Kidney (tissue), 14 donors: ENCODE results near the gene SDC3. TPM values are rescaled to one million over a fixed set of nuclear protein-coding genes. Genes with fewer than 3 reads are reported as not detected.

Experiments used
- DNase-seq, 5 donors: peaks; one replicate each; pipeline ENCODE4 v3.0.0-alpha.2; 2013 to 2020
- FAIRE-seq: peaks from 2 replicates; lab custom pipeline; 2012; peaks lifted over from hg19 to GRCh38; lab: Jason Lieb, UNC
- H3K27ac ChIP-seq, 2 donors: one replicate each; pipeline ENCODE4 v1.7.0; 2013; ENCODE audit warnings: low read depth in 2 of 2, low read length in 2 of 2, inconsistent platforms in 1 of 2
- H3K27me3 ChIP-seq: one replicate; pipeline ENCODE4 v1.7.1; 2013; ENCODE audit warnings: low read length, inconsistent platforms; ENCODE audit not compliant: control insufficient read depth, insufficient read depth
- H3K36me3 ChIP-seq, 3 donors: one replicate each; pipeline versions ENCODE4 v1.7.0 to v1.7.1; 2013; ENCODE audit warnings: low read length in 3 of 3, control low read depth in 1 of 3, inconsistent platforms in 1 of 3; ENCODE audit not compliant: insufficient read depth in 3 of 3, control insufficient read depth in 2 of 3
- H3K4me1 ChIP-seq, 3 donors: one replicate each; pipeline versions ENCODE4 v1.7.0 to v1.7.1; 2013; ENCODE audit warnings: low read length in 3 of 3, inconsistent platforms in 1 of 3, low read depth in 1 of 3; ENCODE audit not compliant: control insufficient read depth in 2 of 3, insufficient read depth in 2 of 3
- H3K4me3 ChIP-seq, 3 donors: one replicate each; pipeline versions ENCODE4 v1.7.0 to v1.8.1; 2013; ENCODE audit warnings: low read length in 3 of 3, control low read depth in 1 of 3, inconsistent platforms in 1 of 3
- H3K9ac ChIP-seq, 3 donors: one replicate each; pipeline versions ENCODE4 v1.7.0 to v1.7.1; 2013; ENCODE audit warnings: low read length in 3 of 3, control low read depth in 1 of 3, inconsistent platforms in 1 of 3
- H3K9me3 ChIP-seq, 3 donors: one replicate each; pipeline versions ENCODE4 v1.7.0 to v1.7.1; 2013; ENCODE audit warnings: low read length in 3 of 3, control low read depth in 1 of 3, inconsistent platforms in 1 of 3; ENCODE audit not compliant: control insufficient read depth in 2 of 3, insufficient read depth in 1 of 3
- CTCF ChIP-seq: IDR thresholded peaks from 3 replicates; pipeline ENCODE4 v1.5.1; 2012; ENCODE audit warnings: mild to moderate bottlenecking, moderate library complexity, borderline replicate concordance; ENCODE audit not compliant: insufficient read depth; ENCODE audit errors: extremely low read depth
- intact Hi-C: fragments of 100-400 bp; cut with DNase I; formaldehyde crosslinking; loops from one replicate; pipeline ENCODE4 v1.11.1; 2022
- polyA plus RNA-seq: library from polyadenylated mRNA; stranded (reverse); fragments of 350-450 nt; fragmentation: Illumina TruSeq; extraction: RNeasy Lipid Tissue Mini Kit (QIAGEN cat#74804); gene quantifications from one replicate; pipeline ENCODE4 v1.2.3, GENCODE V29; 2014; ENCODE audit warnings: low read depth, low replicate concordance; ENCODE audit not compliant: insufficient read depth
- total RNA-seq: library from RNA; stranded (reverse); fragmentation: NEBNext Ultra II Directional; extraction: Animal tissue kit (Norgen Biotek cat#: 25700); gene quantifications from one replicate; pipeline ENCODE4 v1.2.1, GENCODE V29; 2021
- donor health status: control.
- donor health status: control.
- donor health status: control.
- donor health status: control.
- donor health status: control.
- donor health status: DM: yes; HTN: yes; CAD: no.
- donor health status: Normal renal cell carcinoma (clear cell type).

SDC3 gene
- total and polyA plus RNA-seq, 2 donors from 2014 or later: 11.0 to 58.7 TPM

GRCh38 chr1:30875916-30876315 is 32.6 kb downstream of the SDC3 start:
- DNase-seq (no peak), FAIRE-seq (no peak)
- Histone ChIP-seq H3K4me1 (peaks cover 0 to 3% (median 0%) of the 10 kb centered on the region in 3 donors), H3K27ac (no peak overlapping the region), H3K9ac (no peak overlapping the region), H3K36me3 (peaks cover 0 to 8% (median 4%) of the 10 kb centered on the region in 3 donors), H3K9me3 (peaks cover 0 to 10% (median 2%) of the 10 kb centered on the region in 3 donors), H3K4me3 (no peak overlapping the region), H3K27me3 (no peaks in the 10 kb centered on the region)
- no peak for TF ChIP-seq CTCF
- intact Hi-C loops: no loop called here

GRCh38 chr1:30875197-30875596 is 33.4 kb downstream of the SDC3 start:
- Histone ChIP-seq H3K36me3 (peaks cover 0 to 8% (median 4%) of the 10 kb centered on the region in 3 donors), H3K9me3 (peaks cover 0 to 10% (median 2%) of the 10 kb centered on the region in 3 donors), H3K4me1 (peaks cover 0 to 3% (median 0%) of the 10 kb centered on the region in 3 donors), H3K4me3 (no peak overlapping the region), H3K27me3 (no peaks in the 10 kb centered on the region), H3K27ac (no peak overlapping the region), H3K9ac (no peak overlapping the region)
- DNase-seq (no peak), FAIRE-seq (no peak)
- intact Hi-C loops: no loop called here
- no peak for TF ChIP-seq CTCF

- no peak for TF ChIP-seq CTCF
- Histone ChIP-seq H3K4me1 (peaks cover 0 to 3% (median 0%) of the 10 kb centered on the region in 3 donors), H3K9me3 (peaks cover 0 to 10% (median 2%) of the 10 kb centered on the region in 3 donors), H3K36me3 (peaks cover 0 to 8% (median 4%) of the 10 kb centered on the region in 3 donors), H3K9ac (no peak overlapping the region), H3K27ac (no peak overlapping the region), H3K4me3 (no peak overlapping the region), H3K27me3 (no peaks in the 10 kb centered on the region)
- intact Hi-C loops: no loop called here
- FAIRE-seq: no peak
- DNase-seq: peak in 1 of 5 donors; percentile 55
Observed at GRCh38 chr1:30874176-30874575, 34.4 kb downstream of the SDC3 start.

- Histone ChIP-seq H3K4me1 (peaks cover 0 to 3% (median 0%) of the 10 kb centered on the region in 3 donors), H3K27ac (no peak overlapping the region), H3K36me3 (peaks cover 0 to 8% (median 4%) of the 10 kb centered on the region in 3 donors), H3K27me3 (no peaks in the 10 kb centered on the region), H3K4me3 (no peak overlapping the region), H3K9me3 (peaks cover 0 to 10% (median 2%) of the 10 kb centered on the region in 3 donors), H3K9ac (no peak overlapping the region)
- FAIRE-seq (no peak), DNase-seq (peak in 1 of 5 donors; percentile 45)
- TF ChIP-seq CTCF: no peak
- intact Hi-C loops: no loop called here
Observed at GRCh38 chr1:30872948-30873263, 35.7 kb downstream of the SDC3 start.
